Measurements from ENCODE around the gene GLYATL2. TPM values are rescaled to one million over a fixed set of nuclear protein-coding genes. Genes with fewer than 3 reads are reported as not detected.

Gene GLYATL2
- total RNA-seq, 3 donors from 2014 or later = not detected

DNA sequence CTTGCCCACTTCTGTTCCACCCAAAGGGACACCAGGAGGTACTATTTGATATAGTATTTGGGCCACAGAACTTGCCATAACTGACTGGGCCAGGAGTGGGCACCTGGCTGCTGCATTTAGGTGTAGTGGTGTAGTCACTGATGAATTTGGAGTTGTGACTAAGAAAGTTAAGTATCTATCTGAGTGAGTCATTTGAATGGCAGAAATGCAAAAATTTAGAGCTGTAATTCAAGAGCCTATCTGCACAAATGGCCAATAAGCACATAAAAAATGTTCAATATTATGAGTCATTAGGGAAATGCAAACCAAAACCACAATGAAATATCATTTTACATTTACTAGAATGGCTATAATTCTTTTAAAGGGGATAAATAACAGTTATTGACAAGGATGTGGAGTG is 14.7 kb downstream of the GLYATL2 start:
- Histone ChIP-seq H3K36me3 (ENCODE audit: low read depth) (no peaks in the 10 kb centered on the region), H3K4me1 (ENCODE audit: low read depth) (no peaks in the 10 kb centered on the region), H3K4me3 (no peak overlapping the region), H3K9me3 (no peaks in the 10 kb centered on the region)
- DNase-seq = no peak
- intact Hi-C loops (cut with DNase I, micrococcal nuclease) = no loop called here
- TF ChIP-seq, protein P1, sequence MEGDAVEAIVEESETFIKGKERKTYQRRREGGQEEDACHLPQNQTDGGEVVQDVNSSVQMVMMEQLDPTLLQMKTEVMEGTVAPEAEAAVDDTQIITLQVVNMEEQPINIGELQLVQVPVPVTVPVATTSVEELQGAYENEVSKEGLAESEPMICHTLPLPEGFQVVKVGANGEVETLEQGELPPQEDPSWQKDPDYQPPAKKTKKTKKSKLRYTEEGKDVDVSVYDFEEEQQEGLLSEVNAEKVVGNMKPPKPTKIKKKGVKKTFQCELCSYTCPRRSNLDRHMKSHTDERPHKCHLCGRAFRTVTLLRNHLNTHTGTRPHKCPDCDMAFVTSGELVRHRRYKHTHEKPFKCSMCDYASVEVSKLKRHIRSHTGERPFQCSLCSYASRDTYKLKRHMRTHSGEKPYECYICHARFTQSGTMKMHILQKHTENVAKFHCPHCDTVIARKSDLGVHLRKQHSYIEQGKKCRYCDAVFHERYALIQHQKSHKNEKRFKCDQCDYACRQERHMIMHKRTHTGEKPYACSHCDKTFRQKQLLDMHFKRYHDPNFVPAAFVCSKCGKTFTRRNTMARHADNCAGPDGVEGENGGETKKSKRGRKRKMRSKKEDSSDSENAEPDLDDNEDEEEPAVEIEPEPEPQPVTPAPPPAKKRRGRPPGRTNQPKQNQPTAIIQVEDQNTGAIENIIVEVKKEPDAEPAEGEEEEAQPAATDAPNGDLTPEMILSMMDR (IDR thresholded peaks at IDR 0.05) = no peak
- no peak for ATAC-seq

DNA sequence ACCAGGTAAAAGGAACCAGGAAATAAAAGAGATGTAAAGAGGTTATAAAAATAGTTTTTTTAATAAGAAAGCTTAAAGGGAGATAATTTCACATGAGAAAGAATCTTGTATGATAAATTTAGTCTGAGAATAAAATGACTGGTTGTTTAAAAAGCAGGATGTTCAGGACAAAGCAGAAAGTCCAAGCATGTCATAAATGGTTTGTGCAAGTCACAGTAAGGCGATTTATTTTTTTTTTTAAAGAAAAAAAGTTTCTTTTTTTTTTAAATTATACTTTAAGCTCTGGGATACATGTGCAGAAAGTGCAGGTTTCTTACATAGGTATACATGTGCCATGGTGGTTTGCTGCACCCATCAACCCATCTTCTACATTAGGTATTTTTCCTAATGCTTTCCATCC is 30.8 kb downstream of the GLYATL2 start:
- intact Hi-C loops (cut with DNase I, micrococcal nuclease) = no loop called here
- H3K4me3 ChIP-seq = no peak overlapping the region
- ATAC-seq (no peak), DNase-seq (no peak)
- no peaks in the 10 kb centered on the region for H3K36me3 ChIP-seq (ENCODE audit: low read depth)
- TF ChIP-seq, protein P1 (IDR thresholded peaks at IDR 0.05) = no peak
- H3K9me3 ChIP-seq = peaks cover 38% of the 10 kb centered on the region
- no peaks in the 10 kb centered on the region for H3K4me1 ChIP-seq (ENCODE audit: low read depth)

DNA sequence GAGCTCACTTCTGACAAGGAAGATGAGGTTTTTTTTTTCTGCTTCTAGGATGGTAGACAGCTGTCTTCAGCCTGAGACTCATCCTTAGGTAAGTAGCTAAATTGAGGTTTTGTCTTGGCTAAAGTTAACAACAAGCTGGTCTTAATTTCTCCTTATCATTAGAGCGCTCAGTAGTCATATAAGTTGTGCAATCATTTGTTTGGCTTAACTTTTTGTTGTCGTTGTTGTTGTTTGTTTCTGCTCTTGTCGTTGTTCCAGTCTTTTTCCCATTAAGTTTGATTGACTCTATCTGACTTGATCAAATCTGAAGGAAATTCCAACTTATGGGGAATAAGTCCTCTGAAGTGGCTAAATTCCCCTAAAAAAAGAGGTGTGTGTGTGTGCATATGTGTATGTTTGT is 33.0 kb downstream of the GLYATL2 start:
- TF ChIP-seq, protein P1 (IDR thresholded peaks at IDR 0.05) = no peak
- peaks cover 37% of the 10 kb centered on the region for H3K9me3 ChIP-seq
- no peaks in the 10 kb centered on the region for H3K36me3 ChIP-seq (ENCODE audit: low read depth)
- no peak for DNase-seq
- no peaks in the 10 kb centered on the region for H3K4me1 ChIP-seq (ENCODE audit: low read depth)
- intact Hi-C loops (cut with DNase I, micrococcal nuclease) = no loop called here
- ATAC-seq = no peak
- H3K4me3 ChIP-seq = no peak overlapping the region

DNA sequence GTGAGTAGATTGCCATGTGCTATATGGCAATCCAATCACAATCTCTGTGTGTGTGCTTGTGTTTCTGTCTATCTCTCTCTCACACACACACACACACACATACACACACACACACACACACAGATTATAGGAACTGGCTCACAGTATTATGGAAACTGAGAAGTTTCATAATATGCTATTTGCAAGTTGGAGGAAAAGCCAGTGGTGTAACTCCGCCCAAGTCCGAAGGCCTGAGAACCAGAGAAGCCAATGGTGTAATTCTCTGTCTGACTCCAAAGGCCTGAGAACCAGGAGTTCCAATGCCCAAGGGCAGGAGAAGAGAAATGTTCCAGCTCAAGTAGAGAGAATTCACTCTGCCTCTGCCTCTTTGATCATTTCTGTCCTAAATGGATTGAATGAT is 37.2 kb downstream of the GLYATL2 start:
- intact Hi-C loops (cut with DNase I, micrococcal nuclease) = loop anchor here in 1 of 2 donors (10.0 kb wide), 1 partner anchor 63 kb away; no protein-coding TSS in a partner anchor
- DNase-seq (no peak), ATAC-seq (no peak)
- Histone ChIP-seq H3K36me3 (ENCODE audit: low read depth) (no peaks in the 10 kb centered on the region), H3K9me3 (no peaks in the 10 kb centered on the region), H3K4me1 (ENCODE audit: low read depth) (no peaks in the 10 kb centered on the region), H3K4me3 (no peak overlapping the region)
- TF ChIP-seq, protein P1 (IDR thresholded peaks at IDR 0.05) = no peak

DNA sequence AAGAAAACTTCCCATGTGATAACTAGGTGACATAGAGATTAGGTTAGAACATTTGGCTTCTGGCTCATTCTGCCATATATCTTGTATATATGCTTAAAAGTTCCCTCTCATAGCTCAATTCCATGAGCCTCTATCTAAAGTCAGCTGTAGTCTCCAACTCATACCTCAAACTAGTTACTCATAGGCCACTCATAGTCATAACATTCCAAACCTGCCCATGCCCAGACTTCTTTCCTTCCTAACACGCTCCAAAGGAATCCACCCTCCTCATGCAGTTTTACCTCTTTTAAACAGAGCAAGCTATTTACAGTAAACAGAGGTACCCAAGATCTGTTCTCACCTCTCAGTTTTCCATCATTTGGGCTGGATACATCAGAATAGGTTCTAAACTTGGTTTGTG is 39.4 kb downstream of the GLYATL2 start:
- Histone ChIP-seq H3K4me1 (ENCODE audit: low read depth) (no peaks in the 10 kb centered on the region), H3K9me3 (no peaks in the 10 kb centered on the region), H3K36me3 (ENCODE audit: low read depth) (no peaks in the 10 kb centered on the region), H3K4me3 (no peak overlapping the region)
- ATAC-seq = no peak
- no peak for DNase-seq
- intact Hi-C loops (cut with DNase I, micrococcal nuclease) = loop anchor here in 1 of 2 donors (10.0 kb wide), 1 partner anchor 60 kb away; no protein-coding TSS in a partner anchor
- TF ChIP-seq, protein P1 (IDR thresholded peaks at IDR 0.05) = no peak

Data from mucosa of descending colon (tissue), 3 donors.